T47D (cell line): ENCODE data around the gene NDFIP2.
A peak's percentile ranks its signal among the peaks of the same experiment; 100 is the strongest.

Experiments
- DNase-seq, 2 experiments: peaks; one replicate each; pipeline versions ENCODE4 v3.0.0 to v3.0.0-alpha.2; 2011 to 2012; ENCODE audit warnings: low read depth in 1 of 2, low spot score in 1 of 2
- JUND ChIP-seq: IDR thresholded peaks from 2 replicates; pipeline ENCODE4 v1.6.1; 2012; ENCODE audit warnings: low read depth
- in situ Hi-C: cut with HindIII; loops from 2 replicates; pipeline ENCODE4 v1.10.0; 2016; ENCODE audit warnings: low sequenced_read_pairs, low pct_unique_long_range_greater_than_20kb

The NDFIP2 gene

GRCh38 chr13:79468402-79468801 is 12.6 kb upstream of the NDFIP2 start:
- in situ Hi-C loops: no loop called here
- DNase-seq: no peak

GRCh38 chr13:79468819-79469218 is 12.1 kb upstream of the NDFIP2 start:
- no peak for DNase-seq
- in situ Hi-C loops: no loop called here
- TF ChIP-seq JUND: no peak

More at GRCh38 chr13:79468402-79468801, 12.6 kb upstream of the NDFIP2 start:
- TF ChIP-seq JUND: no peak

- no peak for TF ChIP-seq JUND
- in situ Hi-C loops: no loop called here
- no peak for DNase-seq
Measured at GRCh38 chr13:79469608-79470007, 11.3 kb upstream of the NDFIP2 start.

DNA sequence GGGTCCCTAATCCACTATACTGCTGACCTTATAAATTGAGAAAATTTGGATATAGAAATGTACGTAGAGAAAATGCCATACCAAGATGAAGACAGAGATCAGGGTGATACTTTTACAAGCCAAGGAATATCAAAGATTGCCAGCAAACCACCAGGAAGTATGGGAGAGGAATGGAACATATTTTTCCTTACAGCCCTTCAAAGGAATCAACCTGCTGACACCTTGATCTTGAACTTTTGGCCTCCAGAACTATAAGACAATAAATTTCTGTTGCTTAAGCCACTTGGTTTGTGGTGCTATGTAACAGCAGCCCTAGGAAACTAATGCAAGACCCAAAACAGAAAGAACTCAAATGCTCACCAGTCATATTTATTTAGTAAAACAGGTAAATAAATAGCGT is 10.3 kb upstream of the NDFIP2 start:
- no peak for DNase-seq
- no peak for TF ChIP-seq JUND
- in situ Hi-C loops: no loop called here

GRCh38 chr13:79475569-79475968 is 5.4 kb upstream of the NDFIP2 start:
- in situ Hi-C loops: no loop called here
- DNase-seq: no peak
- TF ChIP-seq JUND: no peak

GRCh38 chr13:79477968-79478367 is 3.0 kb upstream of the NDFIP2 start:
- in situ Hi-C loops: no loop called here
- DNase-seq: no peak
- no peak for TF ChIP-seq JUND

DNA sequence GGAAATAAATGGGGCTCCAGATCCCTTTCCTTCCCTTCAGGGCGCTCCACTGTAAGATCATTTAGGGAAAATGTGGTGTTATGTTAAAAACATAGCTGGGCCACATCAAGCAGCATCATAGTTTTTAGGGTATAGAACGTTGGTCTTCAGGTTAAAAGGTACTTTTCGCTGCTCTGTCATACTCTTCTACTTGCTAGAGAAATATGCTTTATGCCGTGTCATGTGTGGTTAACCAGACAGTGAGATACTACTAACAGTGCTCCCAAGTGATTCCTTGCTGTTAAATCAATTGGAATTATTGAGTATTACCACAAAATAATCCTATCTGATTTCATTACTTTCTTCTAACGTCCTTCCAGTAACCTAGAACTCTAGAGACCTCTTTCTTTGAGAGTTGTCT is 1.1 kb upstream of the NDFIP2 start:
- no peak for DNase-seq
- in situ Hi-C loops: no loop called here
- TF ChIP-seq JUND: no peak

DNA sequence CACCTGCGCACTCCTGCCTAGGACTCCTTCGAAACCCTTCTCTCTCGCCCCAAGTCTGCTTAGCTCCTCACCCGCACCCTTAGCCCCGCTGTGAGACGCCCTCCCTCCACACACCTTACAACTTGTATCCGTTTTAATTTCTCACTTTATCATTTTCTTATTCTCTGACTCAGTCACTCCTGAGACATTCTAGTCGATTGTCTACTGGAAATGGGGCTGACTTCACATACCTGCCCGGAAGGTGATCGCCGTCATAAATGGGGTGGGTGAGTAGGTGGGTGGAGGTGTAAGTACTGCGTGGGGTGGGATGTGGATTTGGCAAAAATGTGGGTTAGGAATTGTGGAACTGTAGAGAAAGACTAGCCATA is 714 bp downstream of the NDFIP2 start:
- no peak for TF ChIP-seq JUND
- in situ Hi-C loops: no loop called here
- DNase-seq: no peak

DNA sequence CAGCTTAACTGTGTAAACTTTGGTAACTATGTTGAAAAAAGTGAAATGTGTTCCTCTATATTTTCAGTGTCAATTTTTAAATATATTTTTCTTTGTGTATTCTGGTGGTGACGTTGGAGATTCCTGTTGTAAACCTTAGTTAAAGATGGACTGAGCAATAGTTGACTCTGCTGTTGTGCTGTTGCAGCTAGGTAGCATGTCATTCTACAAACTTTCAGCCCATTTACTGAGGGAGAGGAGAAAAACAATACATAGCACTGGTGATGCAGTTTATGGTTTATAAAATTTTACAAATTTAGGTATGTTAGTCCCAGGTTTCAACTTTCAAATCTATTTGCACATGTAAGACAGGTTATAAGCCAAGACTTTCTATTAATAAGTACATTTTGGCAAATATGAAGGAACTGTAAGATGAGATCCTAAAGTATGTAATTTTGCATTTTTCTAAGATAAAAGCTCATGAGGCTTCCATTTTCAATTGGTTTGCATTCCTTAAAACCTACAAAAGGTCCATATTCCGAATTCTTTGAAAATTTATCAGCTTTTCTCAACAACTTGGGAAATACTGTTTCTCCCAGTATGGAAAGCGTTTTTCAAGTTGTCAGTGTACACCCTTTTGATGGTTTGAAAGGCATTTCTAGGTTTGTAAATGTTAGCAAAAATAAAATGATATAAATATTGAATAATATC is 1.5 kb downstream of the NDFIP2 start:
- TF ChIP-seq JUND: no peak
- in situ Hi-C loops: no loop called here
- no peak for DNase-seq

GRCh38 chr13:79483086-79483706 is 2.2 kb downstream of the NDFIP2 start:
- no peak for DNase-seq
- TF ChIP-seq JUND: no peak
- in situ Hi-C loops: no loop called here

DNA sequence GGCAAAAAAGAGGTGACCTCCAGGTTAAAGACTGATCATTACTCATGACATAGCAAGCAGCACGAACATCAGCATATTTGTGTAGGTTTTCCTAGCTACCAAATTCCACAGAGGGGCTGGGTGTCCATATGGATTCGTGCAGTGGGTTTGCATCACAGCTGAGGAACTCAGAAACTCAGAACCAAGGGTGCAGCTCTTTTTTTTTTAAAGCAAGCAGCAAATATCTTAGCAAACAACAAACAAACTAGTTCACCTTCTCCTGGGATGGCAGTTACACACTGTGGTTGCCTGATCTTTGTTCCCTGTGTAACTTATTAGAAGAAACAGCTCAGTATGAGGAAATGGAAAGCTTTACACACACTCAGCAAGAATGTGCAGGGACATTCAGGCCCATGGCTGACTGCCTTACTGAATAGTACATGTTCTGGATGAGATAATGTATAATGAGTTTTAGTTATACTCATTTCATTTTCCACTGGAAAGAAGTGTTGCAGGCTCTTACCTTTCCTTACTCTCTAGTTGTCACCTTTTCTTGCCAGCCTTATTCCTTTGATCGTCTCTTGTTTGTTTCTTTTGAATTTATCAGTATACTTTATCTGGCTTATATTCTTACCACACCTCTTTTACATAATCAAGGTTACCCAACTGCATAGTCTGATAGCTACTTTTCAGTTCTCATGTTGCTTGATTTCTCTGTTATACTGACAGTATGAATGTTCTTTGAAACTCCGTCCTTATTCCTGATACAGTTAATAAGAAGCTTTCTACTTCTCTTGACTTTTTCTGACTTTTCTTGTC is 4.3 kb downstream of the NDFIP2 start:
- peak in 1 of 2 experiments; percentile 26 for DNase-seq
- in situ Hi-C loops: no loop called here
- no peak for TF ChIP-seq JUND

DNA sequence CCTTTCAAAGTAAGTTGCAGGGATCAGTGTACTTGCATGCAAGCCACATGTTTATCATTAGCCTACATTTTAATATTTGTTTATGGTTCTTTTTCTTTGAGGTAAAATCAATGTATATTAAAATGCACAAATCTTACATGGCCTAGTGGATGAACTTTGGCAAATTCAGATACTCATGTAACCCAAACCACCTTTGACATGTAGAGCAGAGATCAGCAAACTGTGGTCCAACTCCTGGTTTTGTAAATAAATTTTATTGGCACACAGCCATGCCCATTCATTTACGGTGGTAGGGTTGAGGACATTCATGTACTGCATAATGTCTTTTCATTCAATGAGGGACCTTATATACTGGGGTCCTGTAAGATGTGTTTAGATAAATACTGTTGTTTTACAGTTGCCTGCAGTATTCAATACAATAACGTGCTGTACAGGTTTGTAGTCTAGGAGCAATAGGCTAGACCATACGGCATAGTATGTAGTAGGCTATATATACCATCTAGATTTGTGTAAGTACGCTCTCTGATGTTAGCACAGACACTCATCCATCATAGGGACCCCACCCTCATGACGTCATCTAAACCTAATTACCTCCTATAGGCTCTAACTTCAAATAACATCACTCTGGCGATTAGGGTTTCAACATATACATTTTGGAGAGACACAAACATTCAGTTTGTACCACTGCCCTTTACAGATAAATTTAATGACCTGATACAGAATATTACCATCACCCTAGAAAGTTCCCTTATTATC is 5.7 kb downstream of the NDFIP2 start:
- no peak for DNase-seq
- no peak for TF ChIP-seq JUND
- in situ Hi-C loops: no loop called here
